Neural progenitor cell (in vitro differentiated cells): Measurements from ENCODE around the gene NFATC1. TPM values are rescaled to one million over a fixed set of nuclear protein-coding genes. Genes with fewer than 3 reads are reported as not detected.

Experiments used
- DNase-seq: peaks from one replicate; pipeline ENCODE4 v3.0.0-alpha.2; 2016; ENCODE audit warnings: low spot score
- H2AFZ ChIP-seq: fragments of 200-600 bp; sonication (generic); replicated peaks from 2 replicates; pipeline ENCODE4 v1.6.1; 2016; ENCODE audit warnings: antibody characterized with exemption
- H3F3A ChIP-seq: fragments of 200-600 bp; sonication (generic); 2 replicates; pipeline ENCODE4 v1.6.1; 2016; ENCODE audit warnings: antibody characterized with exemption, low read depth
- H3K27ac ChIP-seq: fragments of 200-600 bp; sonication (generic); 2 replicates; pipeline ENCODE4 v1.5.1; 2016; ENCODE audit warnings: mild to moderate bottlenecking
- H3K27me3 ChIP-seq: fragments of 200-600 bp; sonication (generic); 2 replicates; pipeline ENCODE4 v1.6.1; 2016; ENCODE audit warnings: mild to moderate bottlenecking, moderate library complexity
- H3K36me3 ChIP-seq: fragments of 200-600 bp; sonication (generic); 2 replicates; pipeline ENCODE4 v1.5.1; 2016
- H3K4me1 ChIP-seq: fragments of 200-600 bp; sonication (generic); 2 replicates; pipeline ENCODE4 v1.6.1; 2016; ENCODE audit warnings: mixed run types
- H3K4me2 ChIP-seq: fragments of 200-600 bp; sonication (generic); 2 replicates; pipeline ENCODE4 v1.6.1; 2016
- H3K4me3 ChIP-seq: fragments of 200-600 bp; sonication (generic); 2 replicates; pipeline ENCODE4 v1.5.1; 2016
- H3K79me2 ChIP-seq: fragments of 200-600 bp; sonication (generic); 2 replicates; pipeline ENCODE4 v1.6.1; 2016; ENCODE audit warnings: low read depth
- H3K9ac ChIP-seq: fragments of 200-600 bp; sonication (generic); 2 replicates; pipeline ENCODE4 v1.6.1; 2016
- H3K9me3 ChIP-seq: fragments of 200-600 bp; sonication (generic); 2 replicates; pipeline ENCODE4 v1.5.1; 2016; ENCODE audit warnings: low read depth
- H4K20me1 ChIP-seq: fragments of 200-600 bp; sonication (generic); 2 replicates; pipeline ENCODE4 v1.6.1; 2016; ENCODE audit warnings: low read depth
- H3K27ac Mint-ChIP-seq: 3 replicates; pipeline ENCODE4 v1.8.0; 2021; ENCODE audit warnings: mixed read lengths
- H3K27me3 Mint-ChIP-seq: 2 replicates; pipeline ENCODE4 v1.8.0; 2022; ENCODE audit warnings: low read depth, mild to moderate bottlenecking, inconsistent platforms, moderate library complexity, mixed read lengths; ENCODE audit not compliant: insufficient read depth
- H3K36me3 Mint-ChIP-seq: 3 replicates; pipeline ENCODE4 v1.8.0; 2021; ENCODE audit warnings: mixed read lengths
- H3K4me1 Mint-ChIP-seq: 3 replicates; pipeline ENCODE4 v1.8.0; 2021; ENCODE audit warnings: mixed read lengths
- H3K4me3 Mint-ChIP-seq: 3 replicates; pipeline ENCODE4 v1.8.0; 2021; ENCODE audit warnings: mild to moderate bottlenecking, moderate library complexity, mixed read lengths
- H3K9me3 Mint-ChIP-seq: 3 replicates; pipeline ENCODE4 v1.8.0; 2020; ENCODE audit warnings: mixed read lengths
- EZH2 ChIP-seq: fragments of 200-600 bp; sonication (generic); IDR thresholded peaks from 2 replicates; pipeline ENCODE4 v1.6.1; 2017; ENCODE audit warnings: antibody characterized with exemption, mild to moderate bottlenecking, moderate library complexity
- EZH2phosphoT487 ChIP-seq: fragments of 200-600 bp; sonication (generic); IDR thresholded peaks from 2 replicates; pipeline ENCODE4 v1.6.1; 2017; ENCODE audit warnings: antibody characterized with exemption
- total RNA-seq: library from RNA; depleted of rRNA; stranded (reverse); fragments of >200 nt; gene quantifications from 2 replicates; pipeline ENCODE4 v1.2.3, GENCODE V29; 2015; ENCODE audit warnings: low replicate concordance
- TF ChIP-seq, protein P1 (sequence below): fragments of 200-600 bp; sonication (generic); IDR thresholded peaks from 2 replicates; pipeline ENCODE4 v1.5.1; 2017; ENCODE audit warnings: antibody characterized with exemption, mild to moderate bottlenecking

NFATC1 gene
- total RNA-seq, 1 donor from 2014 or later, result 2.3 TPM

DNA sequence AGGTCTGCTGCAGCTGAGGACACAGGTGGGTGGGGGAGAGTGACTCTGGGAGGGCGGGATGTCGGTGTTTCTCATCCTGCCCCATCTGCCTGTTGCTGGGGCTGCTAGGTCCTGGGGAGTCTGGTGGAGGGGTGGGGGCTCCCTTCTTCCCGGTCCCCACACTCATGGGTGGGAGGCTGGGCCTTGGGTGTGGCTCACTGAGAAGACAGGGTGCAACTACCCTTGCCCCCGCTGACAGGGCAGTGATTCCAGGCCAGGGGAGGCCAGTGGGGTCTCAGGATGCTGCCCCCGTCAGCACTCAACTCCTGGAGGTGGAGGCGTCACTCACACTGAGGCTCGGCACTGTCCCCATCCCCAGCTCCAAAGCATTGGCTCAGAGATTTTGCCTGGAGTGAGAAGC lies 7.7 kb upstream of the NFATC1 start:
- peaks cover 11% of the 10 kb centered on the region for H4K20me1 ChIP-seq
- no peaks in the 10 kb centered on the region for H3K36me3 Mint-ChIP-seq
- no peaks in the 10 kb centered on the region for H3K9me3 ChIP-seq
- H3K27ac ChIP-seq, result no peak overlapping the region
- H3K27me3 Mint-ChIP-seq, result peaks cover 16% of the 10 kb centered on the region
- H3K4me3 Mint-ChIP-seq, result no peak overlapping the region
- TF ChIP-seq EZH2phosphoT487, result no peak
- no peaks in the 10 kb centered on the region for H3K79me2 ChIP-seq
- H3F3A ChIP-seq, result peaks cover 1% of the 10 kb centered on the region
- no peak overlapping the region for H3K4me3 ChIP-seq
- H3K4me1 ChIP-seq, result peaks cover 1% of the 10 kb centered on the region
- no peak overlapping the region for H3K9ac ChIP-seq
- peaks cover 10% of the 10 kb centered on the region for H3K4me1 Mint-ChIP-seq
- no peaks in the 10 kb centered on the region for H3K36me3 ChIP-seq
- peaks cover 48% of the 10 kb centered on the region for H3K27me3 ChIP-seq
- H3K9me3 Mint-ChIP-seq, result peaks cover 2% of the 10 kb centered on the region
- DNase-seq, result no peak
- H3K27ac Mint-ChIP-seq, result no peak overlapping the region
- H3K4me2 ChIP-seq, result no peak overlapping the region
- H2AFZ ChIP-seq, result no peak overlapping the region

DNA sequence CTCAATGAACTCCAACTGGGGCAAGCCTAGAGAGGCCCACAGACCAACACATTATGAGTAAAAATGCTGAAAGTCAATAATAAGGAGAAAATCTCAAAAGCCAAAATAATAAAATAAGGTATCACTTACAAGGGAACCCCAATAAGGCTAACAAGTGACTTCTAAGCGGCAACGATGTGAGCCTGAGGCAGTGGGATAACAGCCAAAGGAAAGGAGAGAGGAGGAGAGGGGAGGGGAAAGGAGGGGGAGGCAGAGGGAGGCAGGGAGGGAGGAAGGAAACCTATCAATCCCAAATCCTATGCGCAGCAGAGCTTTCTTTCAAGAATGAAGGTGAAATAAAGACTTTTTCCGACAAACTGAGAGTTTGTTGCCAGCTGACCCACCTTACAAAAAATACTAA lies 6.0 kb upstream of the NFATC1 start:
- no peak overlapping the region for H3K4me2 ChIP-seq
- Mint-ChIP-seq H3K27ac (no peak overlapping the region), H3K27me3 (peaks cover 23% of the 10 kb centered on the region), H3K4me3 (no peak overlapping the region), H3K36me3 (no peaks in the 10 kb centered on the region), H3K9me3 (peaks cover 2% of the 10 kb centered on the region), H3K4me1 (peaks cover 11% of the 10 kb centered on the region)
- peaks cover 25% of the 10 kb centered on the region for H4K20me1 ChIP-seq
- no peak overlapping the region for H3K9ac ChIP-seq
- peaks cover 64% of the 10 kb centered on the region for H3K27me3 ChIP-seq
- DNase-seq, result no peak
- no peaks in the 10 kb centered on the region for H3K9me3 ChIP-seq
- peaks cover 12% of the 10 kb centered on the region for H3F3A ChIP-seq
- H3K36me3 ChIP-seq, result no peaks in the 10 kb centered on the region
- TF ChIP-seq EZH2, result no peak
- TF ChIP-seq, protein P1, sequence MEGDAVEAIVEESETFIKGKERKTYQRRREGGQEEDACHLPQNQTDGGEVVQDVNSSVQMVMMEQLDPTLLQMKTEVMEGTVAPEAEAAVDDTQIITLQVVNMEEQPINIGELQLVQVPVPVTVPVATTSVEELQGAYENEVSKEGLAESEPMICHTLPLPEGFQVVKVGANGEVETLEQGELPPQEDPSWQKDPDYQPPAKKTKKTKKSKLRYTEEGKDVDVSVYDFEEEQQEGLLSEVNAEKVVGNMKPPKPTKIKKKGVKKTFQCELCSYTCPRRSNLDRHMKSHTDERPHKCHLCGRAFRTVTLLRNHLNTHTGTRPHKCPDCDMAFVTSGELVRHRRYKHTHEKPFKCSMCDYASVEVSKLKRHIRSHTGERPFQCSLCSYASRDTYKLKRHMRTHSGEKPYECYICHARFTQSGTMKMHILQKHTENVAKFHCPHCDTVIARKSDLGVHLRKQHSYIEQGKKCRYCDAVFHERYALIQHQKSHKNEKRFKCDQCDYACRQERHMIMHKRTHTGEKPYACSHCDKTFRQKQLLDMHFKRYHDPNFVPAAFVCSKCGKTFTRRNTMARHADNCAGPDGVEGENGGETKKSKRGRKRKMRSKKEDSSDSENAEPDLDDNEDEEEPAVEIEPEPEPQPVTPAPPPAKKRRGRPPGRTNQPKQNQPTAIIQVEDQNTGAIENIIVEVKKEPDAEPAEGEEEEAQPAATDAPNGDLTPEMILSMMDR, result no peak
- no peak for TF ChIP-seq EZH2phosphoT487
- peaks cover 6% of the 10 kb centered on the region for H3K4me1 ChIP-seq
- H3K79me2 ChIP-seq, result no peaks in the 10 kb centered on the region
- H3K4me3 ChIP-seq, result no peak overlapping the region
- H3K27ac ChIP-seq, result no peak overlapping the region
- H2AFZ ChIP-seq, result no peak overlapping the region

DNA sequence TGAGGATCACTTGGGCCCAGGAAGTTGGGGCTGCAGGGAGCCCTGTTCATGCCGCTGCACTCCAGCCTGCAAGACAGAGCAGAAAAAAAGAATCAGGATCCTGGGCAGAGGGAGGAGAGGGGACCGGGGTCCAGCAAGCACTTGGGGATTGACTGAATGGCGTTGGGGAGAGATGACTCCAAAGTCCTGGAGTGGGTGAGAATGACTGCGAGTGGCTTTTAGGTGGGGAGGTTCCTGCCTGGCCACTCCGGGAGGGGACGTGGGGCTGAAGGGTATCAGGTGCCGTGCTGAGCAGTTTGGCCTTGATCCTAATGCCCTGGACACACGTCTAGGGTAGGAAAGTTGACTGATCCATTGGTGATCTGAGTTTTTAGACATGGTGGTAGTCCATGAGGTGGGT lies 3.5 kb upstream of the NFATC1 start:
- Histone ChIP-seq H3K79me2 (no peaks in the 10 kb centered on the region), H3K4me2 (no peak overlapping the region), H2AFZ (no peak overlapping the region), H3F3A (peaks cover 18% of the 10 kb centered on the region), H3K9me3 (no peaks in the 10 kb centered on the region), H3K27ac (no peak overlapping the region), H3K36me3 (no peaks in the 10 kb centered on the region), H3K4me1 (peaks cover 14% of the 10 kb centered on the region), H4K20me1 (peaks cover 35% of the 10 kb centered on the region), H3K4me3 (no peak overlapping the region), H3K9ac (no peak overlapping the region), H3K27me3 (peaks cover 90% of the 10 kb centered on the region)
- H3K4me1 Mint-ChIP-seq, result peaks cover 11% of the 10 kb centered on the region
- DNase-seq, result no peak
- no peak overlapping the region for H3K4me3 Mint-ChIP-seq
- TF ChIP-seq, protein P1, result no peak
- no peak overlapping the region for H3K27ac Mint-ChIP-seq
- peaks cover 2% of the 10 kb centered on the region for H3K9me3 Mint-ChIP-seq
- H3K27me3 Mint-ChIP-seq, result peaks cover 32% of the 10 kb centered on the region
- H3K36me3 Mint-ChIP-seq, result no peaks in the 10 kb centered on the region

DNA sequence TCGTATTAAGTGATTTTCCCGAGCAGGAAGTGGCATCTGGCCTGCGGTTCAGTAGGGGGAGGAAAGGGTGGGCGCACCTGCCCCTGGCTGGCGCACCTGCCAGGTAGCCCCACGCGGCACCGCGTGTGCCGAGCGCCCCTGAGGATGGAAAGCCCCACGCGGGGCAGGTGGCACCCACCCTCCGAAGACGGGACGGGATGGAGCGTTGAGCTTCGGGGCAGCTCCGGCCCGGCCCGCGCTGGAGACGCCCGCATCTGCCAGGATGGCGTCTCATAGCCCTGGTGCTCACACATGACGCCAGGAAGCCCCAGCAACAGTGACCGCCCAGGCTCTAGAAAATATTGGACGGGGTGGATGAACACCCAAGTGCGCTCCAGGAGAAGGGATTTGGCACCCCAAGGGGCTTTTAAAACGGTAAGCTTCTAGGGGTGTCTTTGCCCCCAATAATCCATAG lies 2.5 kb upstream of the NFATC1 start:
- H3K9me3 ChIP-seq, result no peaks in the 10 kb centered on the region
- peaks cover 44% of the 10 kb centered on the region for H4K20me1 ChIP-seq
- peak overlapping the region; percentile 81 for H3K4me3 Mint-ChIP-seq
- peaks cover 22% of the 10 kb centered on the region for H3F3A ChIP-seq
- peaks cover 11% of the 10 kb centered on the region for H3K4me1 Mint-ChIP-seq
- no peaks in the 10 kb centered on the region for H3K79me2 ChIP-seq
- peaks cover 14% of the 10 kb centered on the region for H3K4me1 ChIP-seq
- no peaks in the 10 kb centered on the region for H3K36me3 ChIP-seq
- peak overlapping the region; percentile 83 for H3K4me2 ChIP-seq
- no peak overlapping the region for H3K27ac ChIP-seq
- H3K27me3 Mint-ChIP-seq, result peaks cover 42% of the 10 kb centered on the region
- peaks cover 100% of the 10 kb centered on the region for H3K27me3 ChIP-seq
- TF ChIP-seq EZH2, result peak; percentile 92
- TF ChIP-seq EZH2phosphoT487, result peak; percentile 56
- TF ChIP-seq, protein P1, result no peak
- no peak for DNase-seq
- peaks cover 2% of the 10 kb centered on the region for H3K9me3 Mint-ChIP-seq
- H3K9ac ChIP-seq, result no peak overlapping the region
- peak overlapping the region; percentile 65 for H3K27ac Mint-ChIP-seq
- no peak overlapping the region for H2AFZ ChIP-seq
- no peaks in the 10 kb centered on the region for H3K36me3 Mint-ChIP-seq
- peak overlapping the region; percentile 46 for H3K4me3 ChIP-seq
